Jurkat, Clone E6-1 (cell line): Measurements from ENCODE around the gene KATNBL1.
"Not testable (repeated sequence)": the region's sequence is repeated elsewhere in the genome, so short reads cannot be mapped to it uniquely, and the experiment has no call there.

Source experiments
- DNase-seq: peaks from one replicate; pipeline ENCODE4 v3.0.0-alpha.2; 2011; ENCODE audit warnings: low read depth, low spot score
- H3K4me3 ChIP-seq: 2 replicates; pipeline ENCODE4 v1.5.1; 2011; ENCODE audit warnings: mild to moderate bottlenecking, low read length, control low read depth, moderate library complexity

The KATNBL1 gene

DNA sequence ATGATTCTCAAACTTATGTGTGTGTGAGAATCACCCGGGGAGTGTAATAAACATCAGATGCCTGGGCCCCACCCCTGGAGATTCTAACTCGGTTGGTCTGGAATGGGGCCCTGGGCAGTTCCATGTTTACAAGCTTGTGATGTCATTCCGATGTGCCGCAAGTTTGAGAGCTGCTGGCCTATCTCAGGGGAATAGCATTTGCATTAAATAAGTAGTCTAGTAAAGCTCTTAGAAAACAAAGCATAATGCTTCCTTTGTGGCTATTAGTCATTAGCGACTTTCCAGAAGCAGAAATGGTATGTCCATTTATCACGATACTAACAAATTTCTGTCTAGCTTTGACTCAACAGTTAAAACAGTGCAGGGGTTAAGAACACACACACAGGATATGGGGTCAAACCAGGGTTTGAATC lies 87.1 kb downstream of the KATNBL1 start:
- no peak for DNase-seq
- no peak overlapping the region for H3K4me3 ChIP-seq

DNA sequence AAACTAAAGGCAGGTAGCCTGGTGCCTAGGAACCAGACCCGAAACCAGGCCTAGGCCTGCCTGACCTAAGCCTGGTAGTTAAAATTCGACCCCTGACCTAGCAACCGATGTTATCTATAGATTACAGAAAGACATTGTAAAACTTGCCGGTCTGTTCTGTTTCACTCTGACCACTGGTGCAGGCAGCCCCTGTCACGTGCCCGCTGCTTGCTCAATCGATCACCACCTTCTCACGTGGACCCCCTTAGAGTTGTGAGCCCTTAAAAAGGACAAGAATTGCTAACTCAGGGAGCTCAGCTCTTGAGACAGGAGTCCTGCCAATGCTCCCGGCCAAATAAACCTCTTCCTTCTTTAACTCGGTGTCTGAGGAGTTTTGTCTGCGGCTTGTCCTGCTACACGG lies 88.1 kb downstream of the KATNBL1 start:
- DNase-seq, H3K4me3 ChIP-seq: not testable (repeated sequence)

DNA sequence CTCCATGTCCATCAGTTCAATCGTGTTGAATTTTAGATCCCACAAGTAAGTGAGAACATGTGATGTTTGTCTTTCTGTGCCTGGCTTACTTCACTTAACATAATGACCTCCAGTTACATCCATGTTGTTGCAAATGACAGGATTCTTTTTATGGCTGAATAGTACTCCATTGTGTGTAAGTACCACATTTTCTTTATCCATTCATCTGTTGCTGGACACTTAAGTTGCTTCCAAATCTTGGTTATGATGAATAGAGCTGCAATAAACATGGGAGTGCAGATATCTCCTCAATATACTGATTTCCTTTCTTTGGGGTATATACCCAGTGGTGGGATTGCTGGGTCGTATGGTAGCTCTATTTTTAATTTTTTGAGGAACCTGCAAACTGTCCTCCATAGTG lies 89.5 kb downstream of the KATNBL1 start:
- not testable (repeated sequence) for DNase-seq, H3K4me3 ChIP-seq

DNA sequence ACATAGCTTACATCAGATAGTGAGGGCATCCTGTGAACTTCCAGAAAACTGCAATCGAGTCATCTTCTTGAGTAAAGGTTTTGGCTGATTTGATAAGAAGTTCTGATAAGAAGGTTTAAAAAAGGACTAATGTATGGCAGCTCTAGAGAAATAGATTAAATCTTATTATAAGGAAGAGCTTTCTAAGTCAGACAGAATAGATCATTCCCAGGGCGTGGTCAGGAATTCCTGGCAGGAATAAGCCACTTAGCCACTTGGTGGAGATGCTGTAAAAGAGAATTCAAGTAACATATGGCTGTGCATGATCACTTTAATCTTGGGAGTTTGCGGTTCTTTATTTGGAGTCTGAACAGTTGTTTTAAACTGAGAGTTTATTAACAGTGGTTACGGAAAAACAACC lies 90.6 kb downstream of the KATNBL1 start:
- H3K4me3 ChIP-seq = no peak overlapping the region
- DNase-seq = no peak

DNA sequence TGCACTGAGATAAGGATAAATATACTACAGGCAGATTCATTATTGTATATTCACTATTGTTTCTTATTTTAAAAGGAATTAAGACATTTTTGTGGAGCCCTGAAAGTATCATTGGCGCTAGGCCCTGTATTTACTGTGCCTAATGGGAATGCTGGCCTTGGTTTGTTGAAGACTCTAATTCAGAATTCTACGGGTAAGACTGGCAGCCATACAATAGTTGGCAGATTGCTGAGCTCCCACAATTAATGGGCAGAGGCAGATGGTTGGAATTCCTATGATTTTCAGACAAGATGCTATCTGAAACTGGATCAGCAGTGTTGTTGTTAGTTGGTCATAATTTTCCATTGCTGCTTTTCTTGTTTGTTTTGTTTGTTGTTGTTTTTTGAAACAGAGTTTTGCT lies 93.3 kb downstream of the KATNBL1 start:
- H3K4me3 ChIP-seq = no peak overlapping the region
- DNase-seq = no peak

DNA sequence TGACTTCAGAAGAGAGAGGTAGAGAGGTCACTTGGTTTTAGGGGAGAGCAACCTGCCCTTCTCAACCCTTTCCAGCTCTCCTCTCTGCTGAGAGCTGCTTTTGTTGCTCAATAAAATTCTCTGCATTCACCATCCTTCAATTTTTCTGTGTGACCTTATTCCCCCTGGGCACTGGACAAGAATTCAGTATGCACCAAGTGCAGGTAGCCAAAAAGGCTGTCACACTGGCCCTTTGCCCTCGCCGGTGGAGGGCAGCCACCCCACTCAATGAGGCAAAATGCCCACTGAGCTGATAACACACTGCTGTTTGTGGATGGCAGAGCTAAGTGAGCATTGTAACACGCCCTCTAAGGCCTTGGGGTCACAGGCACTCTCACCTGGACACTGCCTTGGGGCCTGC lies 95.2 kb downstream of the KATNBL1 start:
- DNase-seq = no peak
- no peak overlapping the region for H3K4me3 ChIP-seq

DNA sequence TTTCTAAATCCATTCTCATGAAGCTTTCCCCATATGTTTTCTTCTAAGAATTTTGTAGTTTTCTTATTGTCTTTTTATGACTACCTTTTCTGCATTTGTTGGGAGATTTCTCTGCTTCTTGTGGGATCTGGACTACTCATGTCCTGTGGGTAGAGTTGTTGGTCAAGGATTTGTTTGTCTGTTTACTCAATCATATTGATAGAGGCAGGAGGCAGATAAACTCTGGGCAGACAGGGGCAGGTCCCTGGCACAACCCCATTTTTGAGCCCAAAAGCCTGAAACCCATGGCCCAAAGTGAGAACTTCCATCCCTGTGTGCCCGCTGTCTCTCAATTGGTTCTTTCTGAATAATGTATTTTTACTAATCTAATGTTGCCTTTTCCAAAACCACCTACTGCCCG lies 95.7 kb downstream of the KATNBL1 start:
- no peak overlapping the region for H3K4me3 ChIP-seq
- no peak for DNase-seq

DNA sequence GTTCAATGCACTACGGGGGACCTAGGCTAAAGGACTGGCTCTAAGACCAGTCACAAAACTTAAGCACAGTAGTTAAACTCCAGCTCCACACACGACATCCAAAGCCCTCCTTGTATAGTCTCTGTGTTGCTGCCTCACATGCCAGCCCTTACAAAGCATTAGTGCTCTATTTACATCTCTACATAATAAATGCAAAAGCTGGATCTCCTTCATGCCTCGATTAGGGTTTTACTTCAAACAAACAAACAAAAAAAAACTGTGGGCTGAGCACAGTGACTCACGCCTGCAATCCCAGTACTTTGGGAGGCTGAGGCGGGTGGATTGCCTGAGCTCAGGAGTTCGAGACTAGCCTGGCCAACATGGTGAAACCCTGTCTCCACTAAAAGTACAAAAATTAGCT lies 98.4 kb downstream of the KATNBL1 start:
- no peak overlapping the region for H3K4me3 ChIP-seq
- no peak for DNase-seq

DNA sequence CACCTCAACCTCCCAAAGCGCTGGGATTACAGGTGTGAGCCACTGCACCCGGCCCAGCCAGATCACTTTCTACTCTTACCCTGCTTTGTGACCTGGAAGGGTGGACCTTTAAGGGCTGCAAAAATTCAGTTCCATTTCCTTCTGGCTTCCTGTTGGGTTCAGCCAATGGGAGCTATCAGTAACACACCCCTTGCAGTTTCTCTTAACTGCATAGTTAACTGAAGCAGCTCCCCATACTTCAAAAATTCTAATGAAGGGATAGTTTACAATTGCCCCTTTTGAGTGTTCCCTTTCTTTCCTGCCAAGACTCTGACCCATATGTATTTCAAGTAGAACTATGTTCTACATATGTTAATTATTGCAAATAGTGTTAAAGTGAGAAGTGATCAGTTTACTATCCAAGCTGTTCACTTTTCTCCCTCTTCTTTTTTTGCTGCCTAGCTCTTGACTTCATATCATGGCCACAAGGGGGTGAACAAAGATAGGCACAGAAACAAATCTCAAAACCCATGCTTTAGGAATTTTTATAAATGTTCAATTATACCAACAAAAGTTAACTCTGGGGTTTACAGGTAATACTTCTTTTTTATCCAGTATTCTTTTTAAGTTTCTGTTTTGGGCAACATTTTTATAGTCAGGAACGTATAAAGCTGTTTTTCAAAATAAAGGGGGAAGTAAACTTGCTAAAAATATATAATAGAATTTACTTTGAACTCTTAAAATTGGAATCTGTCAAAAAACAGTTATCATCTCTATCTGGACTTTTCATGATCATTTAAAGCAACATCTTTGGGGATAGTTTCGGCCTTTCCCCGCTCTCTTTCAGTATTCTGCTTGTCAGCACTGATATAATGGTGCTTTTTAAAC lies 99.9 kb downstream of the KATNBL1 start:
- H3K4me3 ChIP-seq = no peak overlapping the region
- peak; percentile 35 for DNase-seq

DNA sequence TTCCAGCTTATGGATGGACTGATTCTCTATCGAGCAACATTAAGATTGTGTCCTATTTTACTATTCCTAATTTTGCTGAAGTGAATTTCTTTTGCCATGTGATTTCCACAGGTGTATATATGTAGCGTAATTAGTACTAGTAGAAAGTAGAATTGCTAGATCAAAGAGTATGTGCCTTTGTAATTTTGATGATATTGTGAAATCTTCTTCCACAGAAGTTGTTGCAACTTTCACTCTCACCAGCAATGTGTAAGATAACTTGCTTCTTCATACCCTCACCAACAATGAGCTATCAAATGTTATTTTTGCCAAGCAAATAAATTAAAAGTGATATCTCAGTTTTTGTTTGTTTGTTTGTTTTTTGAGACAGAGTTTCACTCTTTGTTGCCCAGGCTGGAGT lies 102.6 kb downstream of the KATNBL1 start:
- no peak overlapping the region for H3K4me3 ChIP-seq
- DNase-seq = no peak

DNA sequence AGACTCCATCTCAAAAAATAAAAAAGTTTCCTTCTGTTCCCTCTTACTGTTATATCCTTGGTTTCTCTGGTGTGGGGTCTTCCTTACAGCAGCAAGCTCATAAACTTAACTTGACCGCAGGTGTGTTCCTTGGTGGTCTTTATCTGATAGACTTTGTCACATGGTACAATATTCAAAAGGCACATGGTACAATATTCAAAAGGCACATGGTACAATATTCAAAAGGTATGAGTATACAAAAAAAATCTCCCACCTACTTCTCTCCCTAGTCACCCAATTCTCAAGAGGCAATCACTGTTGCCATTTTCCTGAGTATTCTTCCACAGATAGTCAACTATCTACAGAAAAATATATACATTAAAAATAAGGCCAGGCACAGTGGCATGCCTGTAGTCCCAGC lies 103.5 kb downstream of the KATNBL1 start:
- no peak overlapping the region for H3K4me3 ChIP-seq
- DNase-seq = no peak

DNA sequence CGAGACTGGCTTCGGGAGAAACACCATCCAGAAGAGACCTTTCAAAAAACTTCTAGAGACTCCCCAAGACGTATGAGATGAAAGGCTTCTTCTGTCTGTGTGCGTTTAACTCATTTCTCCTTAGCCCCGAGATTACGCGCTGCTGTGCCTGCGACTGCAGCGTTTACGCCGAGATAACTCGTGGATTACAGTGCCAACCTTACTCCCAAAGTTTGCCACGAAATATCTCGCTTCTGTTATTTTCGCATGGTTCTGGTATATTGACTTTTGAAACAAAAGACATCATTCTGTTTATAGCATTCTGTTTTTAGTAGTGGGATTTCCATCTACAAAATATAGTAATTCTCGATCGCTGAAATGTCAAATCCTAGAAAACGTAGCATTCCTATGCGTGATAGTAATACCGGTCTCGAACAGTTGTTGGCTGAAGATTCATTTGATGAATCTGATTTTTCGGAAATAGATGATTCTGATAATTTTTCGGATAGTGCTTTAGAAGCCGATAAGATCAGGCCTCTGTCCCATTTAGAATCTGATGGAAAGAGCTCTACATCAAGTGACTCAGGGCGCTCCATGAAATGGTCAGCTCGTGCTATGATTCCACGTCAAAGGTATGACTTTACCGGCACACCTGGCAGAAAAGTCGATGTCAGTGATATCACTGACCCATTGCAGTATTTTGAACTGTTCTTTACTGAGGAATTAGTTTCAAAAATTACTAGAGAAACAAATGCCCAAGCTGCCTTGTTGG lies 107.5 kb downstream of the KATNBL1 start:
- H3K4me3 ChIP-seq = peak overlapping the region; percentile 80
- DNase-seq = no peak

DNA sequence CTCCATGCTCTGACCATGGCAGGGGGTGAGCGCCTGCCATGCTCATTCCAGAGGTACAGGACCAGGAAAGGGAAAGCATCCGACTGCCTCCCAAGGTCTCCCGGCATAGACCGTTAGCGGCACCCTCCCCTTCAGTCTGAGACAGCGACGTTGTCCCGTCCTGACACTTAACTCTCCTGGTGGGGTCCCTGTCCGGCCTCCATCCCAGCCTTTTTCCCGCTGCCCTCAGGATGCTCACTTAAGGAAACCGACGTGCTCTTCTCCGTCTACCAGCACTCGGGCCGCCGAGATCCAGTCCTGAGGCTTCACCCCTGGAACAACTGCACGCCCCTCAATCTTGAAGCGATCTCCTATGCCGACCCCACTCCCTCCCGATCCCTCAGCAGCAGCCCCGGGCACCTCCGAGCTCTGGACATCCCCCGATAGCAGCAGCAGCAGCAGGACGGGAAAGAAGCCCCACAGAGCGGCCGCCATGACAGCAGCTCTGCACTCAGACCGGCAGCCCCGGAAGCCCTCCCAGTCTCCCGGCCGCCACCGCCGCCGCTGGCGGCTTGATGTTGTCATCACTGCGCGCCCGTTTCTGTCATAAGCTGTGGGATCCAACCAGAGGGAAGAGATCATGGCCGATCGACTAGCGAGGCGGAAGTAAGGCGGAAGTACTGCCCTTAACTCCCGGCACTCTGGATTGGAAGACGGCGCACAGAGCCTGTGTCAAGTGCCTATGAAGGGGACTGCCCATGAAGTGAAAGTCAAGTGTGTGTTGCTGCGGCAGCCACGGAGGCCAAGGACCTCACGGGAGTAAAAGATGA lies 108.3 kb downstream of the KATNBL1 start, which contains the start of the genes EMC7 and PGBD4:
Gene EMC7 (minus strand): TSS at position 497 of the 809 bp plus-strand sequence. CDS start 23 bp downstream, at position 474.
Gene PGBD4 (plus strand): TSS at position 718 of the 809 bp plus-strand sequence. CDS start 449 bp downstream, outside the sequence.
- peak; percentile 99 for DNase-seq
- H3K4me3 ChIP-seq = peak within 1 kb of the TSS; percentile 80

DNA sequence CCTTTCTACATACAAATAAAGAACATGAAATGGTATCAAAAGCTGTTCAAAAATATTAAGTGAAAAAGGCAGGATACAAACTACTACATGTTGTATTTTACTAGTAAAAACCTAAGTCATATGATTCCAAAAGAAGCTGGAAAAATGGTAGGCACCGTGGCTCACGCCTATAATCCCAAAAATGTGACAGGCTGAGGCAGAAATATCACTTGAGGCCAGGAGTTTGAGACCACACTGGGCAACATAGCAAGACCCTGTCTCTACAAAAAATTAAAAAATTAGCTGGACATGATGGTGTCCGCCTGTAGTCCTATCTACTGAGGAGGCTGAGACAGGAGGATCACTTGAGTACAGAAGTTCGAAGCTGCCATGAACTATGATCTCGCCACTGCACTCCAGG lies 110.0 kb downstream of the KATNBL1 start:
- no peak for DNase-seq
- H3K4me3 ChIP-seq = no peak overlapping the region
